NCI-H146 (cell line): ENCODE results near the gene KCTD21.

Experiments used
- DNase-seq: peaks from one replicate; lab custom pipeline; 2025; lab: John Stamatoyannopoulos, UW

Gene KCTD21

GRCh38 chr11:78200553-78200952 lies 12.1 kb upstream of the KCTD21 start:
- DNase-seq, result no peak

GRCh38 chr11:78200061-78200460 lies 11.6 kb upstream of the KCTD21 start:
- no peak for DNase-seq

GRCh38 chr11:78199653-78200015 lies 11.2 kb upstream of the KCTD21 start:
- no peak for DNase-seq

- no peak for DNase-seq
Measured at GRCh38 chr11:78199015-78199652, 10.7 kb upstream of the KCTD21 start.

- no peak for DNase-seq
Measured at GRCh38 chr11:78197816-78198215, 9.4 kb upstream of the KCTD21 start.

GRCh38 chr11:78196661-78197091 lies 8.2 kb upstream of the KCTD21 start:
- DNase-seq, result no peak

- no peak for DNase-seq
Measured at GRCh38 chr11:78195917-78196560, 7.6 kb upstream of the KCTD21 start.

- no peak for DNase-seq
Measured at GRCh38 chr11:78194490-78194889, 6.1 kb upstream of the KCTD21 start.

GRCh38 chr11:78193806-78194205 lies 5.4 kb upstream of the KCTD21 start:
- DNase-seq, result no peak

- DNase-seq, result no peak
Measured at GRCh38 chr11:78192911-78193351, 4.5 kb upstream of the KCTD21 start.

GRCh38 chr11:78192223-78192719 lies 3.8 kb upstream of the KCTD21 start:
- DNase-seq, result no peak

- DNase-seq, result no peak
Measured at GRCh38 chr11:78190871-78191538, 2.6 kb upstream of the KCTD21 start.

GRCh38 chr11:78190374-78190773 lies 1.9 kb upstream of the KCTD21 start:
- no peak for DNase-seq

- DNase-seq, result no peak
Measured at GRCh38 chr11:78189851-78190250, 1.4 kb upstream of the KCTD21 start.

GRCh38 chr11:78189174-78189724 lies 823 bp upstream of the KCTD21 start:
- DNase-seq, result no peak

GRCh38 chr11:78187366-78188285 lies 800 bp downstream of the KCTD21 start:
- no peak for DNase-seq

- DNase-seq, result no peak
Measured at GRCh38 chr11:78181185-78181584, 7.2 kb downstream of the KCTD21 start.

- no peak for DNase-seq
Measured at GRCh38 chr11:78180751-78181150, 7.7 kb downstream of the KCTD21 start.

GRCh38 chr11:78179459-78180071 lies 8.9 kb downstream of the KCTD21 start:
- DNase-seq, result no peak

GRCh38 chr11:78177216-78177615 lies 11.2 kb downstream of the KCTD21 start:
- no peak for DNase-seq

- no peak for DNase-seq
Measured at GRCh38 chr11:78176605-78177141, 11.8 kb downstream of the KCTD21 start.
